Right lobe of liver (tissue), 6 donors: Measurements from ENCODE around the gene SLC16A12. TPM values are rescaled to one million over a fixed set of nuclear protein-coding genes. Genes with fewer than 3 reads are reported as not detected.

Experiments used
- ATAC-seq, 4 donors: fragments of 200-7000 bp; cut with Tn5 transposase; one replicate each; pipeline ENCODE4 v1.9.1; 2020; ENCODE audit warnings: mild to moderate bottlenecking in 4 of 4, moderate library complexity in 4 of 4
- DNase-seq, 3 donors: peaks; one replicate each; pipeline ENCODE4 v3.0.0-alpha.2; 2020
- H3K27ac ChIP-seq, 3 donors: fragments of 200-600 bp; one replicate each; pipeline ENCODE4 v1.8.0; 2022
- H3K27me3 ChIP-seq, 2 donors: fragments of 200-600 bp; one replicate each; pipeline ENCODE4 v1.8.0; 2022
- H3K36me3 ChIP-seq, 4 donors: fragments of 200-600 bp; sonication (generic) in 1 of 4; one replicate each; pipeline versions ENCODE4 v1.5.1 to v1.8.0; 2017 to 2022; ENCODE audit warnings: control low read depth in 1 of 4
- H3K4me1 ChIP-seq, 4 donors: fragments of 200-600 bp; sonication (generic) in 1 of 4; one replicate each; pipeline versions ENCODE4 v1.5.1 to v1.8.0; 2017 to 2022; ENCODE audit warnings: control low read depth in 1 of 4
- H3K4me3 ChIP-seq, 3 donors: fragments of 200-600 bp; one replicate each; pipeline ENCODE4 v1.8.0; 2022
- H3K9me3 ChIP-seq, 4 donors: fragments of 200-600 bp; sonication (generic) in 1 of 4; one replicate each; pipeline versions ENCODE4 v1.5.1 to v1.8.0; 2017 to 2022; ENCODE audit warnings: control low read depth in 1 of 4
- POLR2A ChIP-seq: fragments of 450-650 bp; IDR thresholded peaks from one replicate; pipeline ENCODE4 v1.6.1; 2017; ENCODE audit warnings: antibody characterized with exemption, mild to moderate bottlenecking
- WGBS: methylation state at CpG from one replicate; pipeline ENCODE4 v1.1.6; 2018; ENCODE audit warnings: low coverage, low lambda C conversion rate; ENCODE audit not compliant: insufficient coverage; ENCODE audit errors: missing lambda C conversion rate; 5-methylcytosine and 5-hydroxymethylcytosine counted together
- intact Hi-C, 2 donors: fragments of 100-400 bp; cut with DNase I; formaldehyde crosslinking; loops; one replicate each; pipeline versions ENCODE4 v1.11.2 to v1.14.1; 2022
- total RNA-seq, 6 experiments: library from RNA; depleted of rRNA in 2 of 6; stranded (reverse); fragments of >200 nt in 2 of 6; fragmentation: NEBNext Ultra II Directional in 3 of 6; extraction: Animal tissue kit (Norgen Biotek cat#: 25700) in 3 of 6; gene quantifications; one replicate each; pipeline versions ENCODE4 v1.1.0 to v1.2.4, GENCODE V29; 2016 to 2023
- TF ChIP-seq, protein P1 (sequence below), 4 donors: fragments of 200-600 bp in 3 of 4; fragments of 450-650 bp in 1 of 4; IDR thresholded peaks; one replicate each; pipeline versions ENCODE4 v1.5.1 to v1.8.0; 2016 to 2022; ENCODE audit warnings: antibody characterized with exemption in 4 of 4, mild to moderate bottlenecking in 2 of 4
- donor health status: DM: no; HTN: yes; CAD: no.
- donor health status: DM: no; HTN: no; CAD: no.
- donor health status: DM: no; HTN: no; CAD: no.
- donor health status: DM: no; HTN: yes; CAD: no.
- donor health status: DM: no; HTN: yes; CAD: no.

The SLC16A12 gene
- total RNA-seq, 6 experiments from 2014 or later: 0.20 to 6.1 (median 0.80) TPM

DNA sequence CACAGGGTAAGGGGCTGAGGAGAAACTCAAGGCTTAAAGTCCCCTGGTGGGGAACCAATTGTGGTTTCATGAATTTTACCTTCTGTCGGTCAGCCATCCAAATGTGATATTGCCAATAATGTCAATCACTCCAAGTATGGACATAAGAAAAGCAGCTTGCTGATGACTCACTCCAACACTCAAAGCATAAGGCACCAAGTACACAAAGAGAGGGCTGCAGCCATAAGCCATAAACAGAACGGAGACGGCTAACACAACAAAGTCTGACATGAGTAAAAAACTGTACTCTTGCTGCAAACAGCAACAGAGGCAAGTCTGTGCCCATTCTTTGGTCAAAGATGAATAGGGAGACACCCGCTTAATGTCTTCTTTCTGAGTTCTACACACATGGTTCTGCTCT is 96.9 kb downstream of the SLC16A12 start:
- no peaks in the 10 kb centered on the region for H3K36me3 ChIP-seq
- H3K27me3 ChIP-seq: no peaks in the 10 kb centered on the region
- TF ChIP-seq, protein P1, sequence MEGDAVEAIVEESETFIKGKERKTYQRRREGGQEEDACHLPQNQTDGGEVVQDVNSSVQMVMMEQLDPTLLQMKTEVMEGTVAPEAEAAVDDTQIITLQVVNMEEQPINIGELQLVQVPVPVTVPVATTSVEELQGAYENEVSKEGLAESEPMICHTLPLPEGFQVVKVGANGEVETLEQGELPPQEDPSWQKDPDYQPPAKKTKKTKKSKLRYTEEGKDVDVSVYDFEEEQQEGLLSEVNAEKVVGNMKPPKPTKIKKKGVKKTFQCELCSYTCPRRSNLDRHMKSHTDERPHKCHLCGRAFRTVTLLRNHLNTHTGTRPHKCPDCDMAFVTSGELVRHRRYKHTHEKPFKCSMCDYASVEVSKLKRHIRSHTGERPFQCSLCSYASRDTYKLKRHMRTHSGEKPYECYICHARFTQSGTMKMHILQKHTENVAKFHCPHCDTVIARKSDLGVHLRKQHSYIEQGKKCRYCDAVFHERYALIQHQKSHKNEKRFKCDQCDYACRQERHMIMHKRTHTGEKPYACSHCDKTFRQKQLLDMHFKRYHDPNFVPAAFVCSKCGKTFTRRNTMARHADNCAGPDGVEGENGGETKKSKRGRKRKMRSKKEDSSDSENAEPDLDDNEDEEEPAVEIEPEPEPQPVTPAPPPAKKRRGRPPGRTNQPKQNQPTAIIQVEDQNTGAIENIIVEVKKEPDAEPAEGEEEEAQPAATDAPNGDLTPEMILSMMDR (IDR thresholded peaks at IDR 0.05): no peak
- TF ChIP-seq POLR2A: no peak
- ATAC-seq: no peak
- 97% methylated on average over 3 of the region's 4 CpGs for WGBS
- H3K9me3 ChIP-seq: no peaks in the 10 kb centered on the region
- H3K27ac ChIP-seq: no peak overlapping the region
- DNase-seq: no peak
- intact Hi-C loops: no loop called here
- no peak overlapping the region for H3K4me3 ChIP-seq
- peaks cover 0 to 8% (median 0%) of the 10 kb centered on the region in 4 donors for H3K4me1 ChIP-seq

DNA sequence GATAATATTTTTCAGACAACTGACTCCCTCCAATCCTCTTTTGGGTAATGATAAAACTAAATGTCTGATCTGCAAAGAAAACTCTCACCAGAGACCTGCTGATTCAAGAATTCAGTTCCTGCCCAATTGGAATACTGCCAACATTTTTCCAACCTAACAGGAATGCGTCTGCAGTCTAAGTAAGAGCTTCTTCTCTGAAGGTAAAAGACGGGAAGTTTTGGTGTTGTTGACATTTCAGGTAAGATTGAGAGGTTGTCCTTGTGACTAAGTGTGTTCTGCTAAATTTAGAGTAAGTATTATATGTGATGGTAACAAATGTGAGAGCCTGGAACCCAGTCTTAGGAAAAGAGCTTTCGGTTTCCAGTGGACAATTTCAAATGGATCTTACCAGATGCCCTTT is 103.4 kb downstream of the SLC16A12 start:
- no peaks in the 10 kb centered on the region for H3K9me3 ChIP-seq
- TF ChIP-seq POLR2A: no peak
- TF ChIP-seq, protein P1 (IDR thresholded peaks at IDR 0.05): no peak
- ATAC-seq (peak in 3 of 4 donors; percentile 40 to 47 (median 45)), DNase-seq (no peak)
- no peak overlapping the region for H3K27ac ChIP-seq
- no peak overlapping the region for H3K4me3 ChIP-seq
- H3K36me3 ChIP-seq: no peaks in the 10 kb centered on the region
- H3K4me1 ChIP-seq: no peaks in the 10 kb centered on the region
- intact Hi-C loops: no loop called here
- 42% methylated on average over 3 of the region's 3 CpGs for WGBS
- no peaks in the 10 kb centered on the region for H3K27me3 ChIP-seq

DNA sequence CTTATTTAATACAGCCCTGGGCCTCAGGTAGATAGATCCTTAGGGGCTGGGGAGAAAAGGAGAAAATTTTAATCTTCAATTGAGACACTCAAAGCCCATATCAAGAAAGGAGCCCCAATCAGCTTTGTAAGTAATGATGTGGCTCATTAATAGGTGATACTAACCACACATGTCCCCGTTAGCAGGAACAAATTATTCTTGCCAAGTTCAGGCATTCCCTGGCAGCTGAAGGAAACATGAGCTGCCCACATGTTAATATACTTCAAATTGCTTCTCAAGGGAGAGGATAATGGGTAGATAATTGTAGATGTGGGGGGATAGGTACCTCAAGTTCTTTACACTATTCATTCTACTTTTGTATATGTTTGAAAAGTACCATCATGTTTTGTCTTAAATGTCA is 106.5 kb downstream of the SLC16A12 start:
- DNase-seq (no peak), ATAC-seq (no peak)
- Histone ChIP-seq H3K9me3 (no peaks in the 10 kb centered on the region), H3K4me1 (peaks cover 0 to 16% (median 5%) of the 10 kb centered on the region in 4 donors), H3K27me3 (no peaks in the 10 kb centered on the region), H3K27ac (no peak overlapping the region), H3K36me3 (no peaks in the 10 kb centered on the region), H3K4me3 (no peak overlapping the region)
- intact Hi-C loops: loop anchor here in 1 of 2 donors (10.0 kb wide), 1 partner anchor 136 kb away; no protein-coding TSS in a partner anchor
- TF ChIP-seq, protein P1 (IDR thresholded peaks at IDR 0.05): no peak
- TF ChIP-seq POLR2A: no peak
- 43% methylated on average over 1 of the region's 1 CpG for WGBS

DNA sequence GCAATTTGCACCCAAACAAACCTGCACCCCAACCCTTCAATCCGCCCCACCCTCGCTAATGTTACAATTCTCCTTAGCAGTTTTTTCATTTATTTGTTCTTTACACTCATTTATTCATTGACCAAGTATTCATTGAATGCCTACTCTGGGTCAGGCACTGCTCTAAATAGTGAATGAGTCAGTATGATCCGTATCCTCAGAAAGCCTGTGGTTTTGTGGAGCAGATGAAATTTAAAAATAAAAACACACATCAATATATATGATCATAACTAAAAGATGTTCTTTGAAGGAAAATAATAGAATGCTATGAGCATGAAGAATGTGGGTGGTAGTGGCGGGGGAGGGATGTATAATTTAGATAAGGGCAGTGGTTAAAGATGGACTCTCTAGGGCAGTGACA is 107.8 kb downstream of the SLC16A12 start:
- H3K27ac ChIP-seq: no peak overlapping the region
- H3K9me3 ChIP-seq: no peaks in the 10 kb centered on the region
- ATAC-seq: no peak
- H3K4me3 ChIP-seq: no peak overlapping the region
- H3K4me1 ChIP-seq: peaks cover 0 to 16% (median 5%) of the 10 kb centered on the region in 4 donors
- DNase-seq: no peak
- no peaks in the 10 kb centered on the region for H3K36me3 ChIP-seq
- intact Hi-C loops: loop anchor here in 1 of 2 donors (10.0 kb wide), 1 partner anchor 137 kb away; no protein-coding TSS in a partner anchor
- 84% methylated on average over 4 of the region's 4 CpGs for whole genome bisulfite sequencing
- H3K27me3 ChIP-seq: no peaks in the 10 kb centered on the region
- TF ChIP-seq POLR2A: no peak
- TF ChIP-seq, protein P1 (IDR thresholded peaks at IDR 0.05): no peak
